ENCODE data around the gene GALNT2.

The GALNT2 gene

DNA sequence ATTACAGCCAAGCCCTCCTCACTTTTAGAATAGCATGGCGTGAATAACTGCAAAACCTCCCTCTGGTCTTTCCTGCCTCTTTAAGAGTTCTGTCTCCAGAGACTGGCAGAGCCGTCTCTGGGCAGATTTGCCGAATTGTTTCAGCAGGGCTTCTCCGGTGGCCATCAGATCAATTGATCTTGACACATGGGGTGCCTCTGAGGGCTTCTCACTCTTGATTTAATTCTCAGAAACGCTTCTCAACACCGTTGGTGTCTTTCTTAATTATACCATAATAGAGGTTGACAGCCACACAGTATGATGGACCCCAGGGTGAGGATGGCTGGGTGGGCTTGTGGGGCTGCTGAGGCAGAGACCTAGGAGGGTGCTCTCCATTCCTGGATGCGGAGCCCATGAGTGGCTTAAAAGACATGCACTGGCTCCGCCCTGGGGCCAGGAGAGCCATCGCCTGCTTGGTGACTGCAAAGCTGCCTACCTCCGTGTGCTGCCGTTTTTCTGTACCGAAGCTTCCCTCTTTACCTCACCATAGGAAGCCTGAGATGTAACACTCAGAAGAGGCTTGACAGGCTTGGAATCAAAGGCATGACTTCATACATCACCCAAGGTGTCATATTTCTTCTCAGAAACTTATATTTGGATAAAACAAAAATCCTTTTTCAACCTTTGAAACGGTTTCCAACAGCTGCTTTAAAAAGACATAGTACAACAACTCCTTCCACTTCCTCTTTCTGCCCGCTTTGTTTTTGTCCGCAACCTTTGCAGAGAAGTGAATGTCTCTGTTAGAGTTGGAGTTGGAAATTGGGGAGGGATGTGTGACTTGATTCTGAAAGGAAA, 82.9 kb downstream of the GALNT2 start:
- DNase-seq: no peak

GRCh38 chr1:230150615-230151014, 83.6 kb downstream of the GALNT2 start:
- DNase-seq: no peak

DNA sequence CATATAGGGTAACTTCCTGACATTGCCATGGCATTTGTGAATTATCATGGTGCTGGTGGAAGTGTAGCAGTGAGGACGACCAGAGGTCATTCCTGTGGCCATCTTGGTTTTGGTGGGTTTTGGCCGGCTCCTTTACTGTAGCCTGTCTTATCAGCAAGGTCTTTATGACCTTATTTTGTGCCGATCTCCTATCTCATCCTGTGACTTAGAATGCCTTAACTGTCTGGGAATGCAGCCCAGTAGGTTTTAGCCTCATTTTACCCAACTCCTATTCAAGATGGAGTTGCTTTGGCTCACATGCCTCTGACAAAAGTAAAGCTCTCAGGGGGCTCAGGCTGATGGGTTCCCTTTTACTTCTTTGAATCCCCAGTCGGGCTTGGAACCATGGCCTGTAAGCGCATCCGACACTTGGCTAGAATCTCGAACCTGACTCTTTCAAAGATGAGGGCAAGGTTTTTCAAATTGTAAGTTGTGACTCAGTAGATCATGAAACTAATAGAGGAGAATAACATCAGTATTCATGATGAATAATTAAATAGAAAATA, 85.0 kb downstream of the GALNT2 start:
- no peak for DNase-seq

DNA sequence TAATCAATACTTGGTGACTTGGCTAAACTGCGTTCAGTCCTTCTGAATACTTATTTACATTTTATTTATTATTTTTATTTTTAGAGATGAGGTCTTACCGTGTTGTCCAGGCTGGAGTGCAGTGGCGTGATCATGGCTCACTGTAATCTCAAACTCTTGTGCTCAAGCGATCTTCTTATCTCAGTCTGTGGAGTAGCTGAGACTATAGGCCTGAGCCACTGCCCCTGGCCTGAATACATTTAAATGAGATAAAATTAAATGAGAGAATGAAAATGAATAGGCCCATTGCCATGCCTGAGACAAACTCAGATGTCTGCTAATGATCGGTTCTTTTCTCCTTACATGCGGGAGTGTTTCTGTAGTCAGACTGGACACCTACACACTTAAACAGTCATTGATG, 86.0 kb downstream of the GALNT2 start:
- no peak for DNase-seq

DNA sequence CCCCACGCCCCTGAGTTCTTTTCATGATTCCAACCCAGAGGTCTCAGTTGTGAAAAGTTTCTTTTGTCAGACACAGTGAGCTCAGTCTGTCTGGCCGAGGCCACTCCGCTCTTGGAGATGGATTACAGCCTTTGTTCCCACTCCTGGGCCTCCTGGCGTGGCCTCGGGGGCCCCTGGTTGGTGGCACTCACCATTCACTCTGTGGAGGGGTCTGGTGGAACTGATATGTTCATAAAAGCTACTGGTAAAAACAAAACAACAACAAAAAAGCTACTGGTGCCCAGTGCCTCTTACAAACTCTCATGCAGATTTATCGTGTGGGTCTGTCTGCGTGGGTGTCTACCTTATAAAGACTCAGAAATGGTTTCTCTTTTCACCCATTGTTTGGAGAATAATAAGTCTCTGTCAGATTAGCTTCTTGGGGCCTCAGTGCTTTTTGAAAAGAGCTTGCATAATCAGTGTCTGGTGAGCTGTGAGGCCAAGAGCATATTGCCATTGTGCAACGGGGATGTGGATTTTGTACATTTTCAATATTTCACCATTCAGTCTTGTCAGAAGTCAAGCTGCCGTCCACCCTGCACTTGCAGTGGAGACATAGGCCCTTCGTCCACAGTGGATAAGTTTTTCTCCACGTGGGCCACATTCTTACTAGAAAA, 86.7 kb downstream of the GALNT2 start:
- no peak for DNase-seq

DNA sequence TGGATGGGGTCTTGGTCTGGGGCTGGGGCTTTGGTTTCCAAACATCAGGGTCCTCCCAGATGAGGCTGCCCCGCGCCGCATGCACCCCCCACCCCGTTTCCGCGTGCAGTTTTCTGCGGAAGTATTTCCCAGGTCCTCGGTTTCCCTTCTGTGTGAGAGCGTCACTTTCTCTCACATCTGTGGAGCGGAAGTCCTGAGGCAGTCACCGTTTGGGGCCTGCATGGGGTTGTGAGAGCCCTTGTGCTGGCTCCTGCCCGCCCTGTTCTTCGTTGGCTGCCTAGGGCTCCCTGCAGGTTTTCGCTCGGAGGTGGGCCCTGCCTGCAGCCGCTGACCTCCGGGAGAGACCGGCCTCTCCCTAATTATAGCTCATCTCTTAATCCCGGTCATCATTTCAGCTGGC, 88.0 kb downstream of the GALNT2 start:
- no peak for DNase-seq

DNA sequence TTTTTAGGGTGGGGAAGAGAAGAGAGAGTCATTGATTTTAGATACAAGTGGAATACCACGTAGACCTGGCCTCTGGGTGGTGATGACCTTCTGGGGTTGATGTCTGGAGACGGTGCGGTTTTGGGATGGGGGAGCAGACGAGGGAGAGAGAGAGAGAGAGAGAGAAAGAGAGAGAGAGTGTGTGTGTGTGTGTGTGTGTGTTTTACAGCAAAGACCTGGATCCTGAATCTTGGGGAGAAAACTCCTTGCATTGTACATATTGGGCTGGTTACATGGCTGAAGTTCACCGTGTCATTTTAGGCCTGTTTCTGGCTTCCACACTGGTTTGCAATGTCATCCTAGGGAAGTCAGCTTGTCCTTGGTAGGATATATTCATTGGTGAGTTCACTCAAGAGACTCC, 89.0 kb downstream of the GALNT2 start:
- no peak for DNase-seq

- no peak for DNase-seq
Measured at GRCh38 chr1:230156536-230156935, 89.5 kb downstream of the GALNT2 start.

DNA sequence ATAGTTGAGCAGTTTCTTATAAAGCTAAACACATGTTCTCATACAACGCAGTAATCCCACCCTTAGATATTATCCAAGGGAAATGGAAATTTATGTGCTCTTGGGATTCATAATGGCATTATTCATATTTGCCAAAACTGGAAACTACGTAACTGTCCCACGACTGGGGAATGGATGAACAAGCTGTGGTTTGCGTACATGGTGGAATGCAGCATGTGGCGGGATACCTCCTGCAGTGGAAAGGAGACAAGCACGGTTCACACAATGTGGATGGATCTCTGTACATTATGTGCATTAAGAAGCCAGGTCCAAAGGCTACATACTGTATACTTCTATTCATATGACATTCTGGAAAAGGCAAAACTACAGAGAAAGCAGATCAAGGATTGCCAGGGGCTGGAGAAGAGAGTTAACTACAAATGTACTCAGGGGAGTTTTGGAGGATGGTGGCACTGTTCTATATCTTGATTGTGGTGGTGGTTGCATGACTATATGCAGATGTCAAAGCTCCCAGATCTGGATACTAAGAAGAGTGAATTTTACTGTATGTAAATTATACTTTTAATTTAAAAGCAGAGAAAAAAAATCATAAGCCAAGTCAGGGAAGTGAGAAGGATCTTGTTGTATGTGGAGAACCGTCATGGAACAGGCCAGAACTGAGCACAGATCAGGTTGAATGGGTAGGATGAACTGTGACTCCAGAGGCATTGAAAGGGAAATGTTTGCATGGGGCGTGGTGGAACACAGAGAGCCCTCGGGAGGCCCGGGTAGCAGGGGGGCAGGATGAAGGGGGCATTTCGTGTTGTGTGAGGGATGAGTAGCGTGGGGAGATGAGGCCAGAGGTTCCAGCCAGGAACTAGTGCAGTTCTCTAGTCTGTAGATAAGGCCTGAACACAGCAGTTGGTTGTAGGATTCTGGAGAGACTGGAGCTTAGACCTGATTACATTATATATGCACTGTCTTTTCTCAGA, 90.7 kb downstream of the GALNT2 start:
- no peak for DNase-seq

DNA sequence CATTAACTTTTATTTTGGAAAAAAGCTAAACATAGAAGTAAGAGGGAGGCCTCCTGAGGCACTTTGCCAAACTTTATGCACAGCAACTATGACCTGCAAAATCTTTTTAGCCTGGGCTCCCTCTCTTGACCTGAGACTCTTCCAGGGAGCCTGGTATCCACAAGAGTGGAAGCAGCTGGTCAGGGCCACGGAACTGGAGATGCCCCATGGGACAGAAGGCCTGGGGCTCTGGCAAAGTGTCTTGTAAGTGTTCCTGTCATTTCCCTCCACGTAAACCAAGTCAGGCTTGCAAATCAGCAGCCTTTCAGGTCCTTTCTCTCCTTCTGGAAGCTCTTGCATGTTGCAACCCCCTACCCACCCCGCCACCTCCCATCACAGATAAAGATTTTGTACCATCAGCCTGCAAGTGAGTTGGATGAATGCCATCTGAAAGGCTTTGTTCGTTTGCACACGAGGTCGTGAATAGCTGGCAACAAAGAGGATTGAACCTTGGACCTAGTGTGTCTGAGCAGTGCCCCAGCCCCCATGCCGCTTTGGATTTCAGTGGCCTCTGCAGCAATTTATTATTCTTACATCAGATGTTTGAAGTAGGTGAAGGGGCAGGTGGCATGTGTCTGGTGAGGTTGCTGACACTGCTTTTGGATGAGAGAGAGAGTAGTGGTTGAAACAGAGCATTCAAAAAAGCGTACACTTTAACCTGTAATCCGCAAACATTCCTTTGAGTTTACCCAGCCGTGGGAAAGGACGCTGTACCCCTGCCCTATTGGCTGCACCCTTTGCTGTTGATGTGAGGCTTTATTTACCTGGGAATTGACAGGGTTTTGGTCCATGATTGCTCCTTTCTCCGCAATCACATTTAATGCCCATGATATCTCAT, 91.6 kb downstream of the GALNT2 start:
- DNase-seq: no peak

- DNase-seq: no peak
Measured at GRCh38 chr1:230159580-230159979, 92.5 kb downstream of the GALNT2 start.

DNA sequence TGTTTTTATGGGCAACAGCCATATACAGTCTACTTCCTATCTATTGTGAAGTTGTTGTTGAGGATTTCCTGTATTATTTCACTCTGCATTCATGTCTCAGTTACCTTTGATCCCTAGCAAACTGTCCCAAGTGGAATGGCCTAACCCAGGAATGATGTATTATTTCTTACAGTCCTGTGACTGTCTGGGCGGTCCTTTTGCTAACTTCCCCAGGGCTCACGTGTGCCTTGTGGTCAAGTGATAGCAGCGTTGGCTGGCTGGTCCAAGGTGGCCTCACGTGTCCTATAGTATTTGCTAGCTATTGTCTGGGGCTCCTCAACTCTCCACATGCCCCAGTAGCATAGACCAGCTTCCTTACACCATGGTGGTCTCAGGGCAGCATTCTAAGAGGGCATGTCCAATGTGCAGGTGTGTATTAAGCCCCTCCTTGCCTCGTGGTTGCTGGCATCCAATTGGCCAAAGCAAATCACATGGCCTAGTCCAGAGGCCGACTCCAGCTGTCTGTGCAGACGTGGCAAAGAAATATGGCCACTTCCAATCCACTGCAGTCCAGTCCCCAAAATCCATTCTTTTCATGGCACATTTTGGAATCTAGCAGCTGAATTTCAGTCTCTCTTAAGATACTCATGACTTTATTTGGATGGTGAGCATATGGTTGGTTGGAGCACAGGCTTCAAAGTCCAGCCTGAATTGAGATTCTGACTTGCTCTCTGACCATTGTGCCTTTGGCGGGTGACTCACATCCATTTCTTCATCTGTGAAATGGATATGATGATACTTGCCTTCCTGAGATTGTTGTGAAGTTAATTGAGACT, 94.1 kb downstream of the GALNT2 start:
- no peak for DNase-seq

- DNase-seq: no peak
Measured at GRCh38 chr1:230163205-230163604, 96.2 kb downstream of the GALNT2 start.

DNA sequence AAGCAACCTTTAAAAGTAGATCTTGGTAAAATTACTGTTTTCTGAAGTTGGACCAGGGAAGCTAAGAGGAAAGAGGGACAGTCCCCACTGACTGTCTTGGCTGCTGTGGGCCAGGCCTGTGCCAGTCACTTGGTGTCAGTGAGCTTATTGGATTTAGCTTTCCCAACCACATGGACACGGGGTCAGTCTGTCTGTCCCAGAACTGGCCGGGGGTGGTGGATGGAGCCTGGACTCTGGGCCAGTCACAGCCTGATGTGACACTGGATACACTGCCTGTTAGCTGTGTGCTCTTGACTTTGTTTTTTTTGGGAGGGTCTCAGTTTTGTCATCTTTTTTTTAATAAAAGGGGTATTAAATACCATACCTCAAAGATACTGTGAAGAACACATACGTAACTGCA, 96.7 kb downstream of the GALNT2 start:
- DNase-seq: no peak

- DNase-seq: no peak
Measured at GRCh38 chr1:230165536-230165935, 98.5 kb downstream of the GALNT2 start.

DNA sequence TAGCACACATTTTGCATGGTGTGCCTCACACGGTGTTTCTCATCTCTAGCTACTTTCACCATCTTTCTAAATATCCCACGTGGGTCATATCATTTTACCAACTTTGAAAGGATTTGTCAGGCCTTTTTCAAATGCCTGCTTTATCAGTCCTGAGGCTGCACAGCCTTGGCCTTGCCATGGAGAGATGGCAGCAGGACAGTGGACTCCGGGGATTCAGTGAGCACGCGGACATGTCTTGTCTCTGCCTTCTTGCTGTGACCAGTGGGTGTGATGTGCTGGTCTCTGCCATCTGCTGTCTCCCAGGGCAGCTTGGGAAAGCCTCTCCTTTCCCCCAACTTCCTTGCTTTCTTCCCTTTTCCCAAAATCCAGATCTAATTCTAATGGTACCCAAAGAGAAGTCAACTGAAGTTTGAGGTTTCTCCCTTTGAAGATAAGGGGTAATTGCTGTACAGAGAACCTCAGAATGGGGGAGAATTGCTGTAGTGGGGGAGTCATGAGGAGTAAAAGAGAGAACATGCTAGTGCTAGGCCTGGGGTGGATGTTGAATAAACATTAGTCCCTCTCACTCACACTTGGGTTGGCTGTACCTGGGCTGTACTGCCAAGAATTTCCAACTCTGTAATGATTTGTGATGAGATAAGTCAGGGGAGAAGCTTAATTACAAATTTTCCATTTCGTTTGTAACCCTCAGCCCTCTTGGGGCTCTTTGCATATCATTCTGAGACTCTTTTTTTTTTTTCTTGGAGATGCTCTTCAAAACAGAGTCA, 99.5 kb downstream of the GALNT2 start:
- DNase-seq: no peak

DNA sequence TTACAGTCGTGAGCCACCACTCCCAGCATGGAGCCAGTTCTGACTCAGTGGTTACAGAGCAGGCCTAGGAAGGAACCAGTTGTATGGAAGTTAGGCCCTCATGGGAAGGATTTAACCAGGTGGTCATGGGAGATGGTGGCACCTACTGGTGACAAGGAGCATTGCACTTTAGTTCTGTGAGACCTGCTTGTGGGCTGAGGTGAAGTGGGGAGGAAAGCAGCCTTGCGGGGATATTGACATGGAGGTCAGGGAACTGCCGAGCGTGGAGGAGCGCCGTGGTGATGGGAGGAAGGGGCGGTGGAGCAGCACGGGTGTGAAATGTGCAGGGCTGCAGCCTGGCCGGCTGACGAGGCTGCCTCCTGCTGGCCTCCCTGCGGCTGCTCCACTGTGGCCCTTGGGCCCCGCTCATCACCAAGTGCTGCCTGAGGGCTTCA, 100.4 kb downstream of the GALNT2 start:
- no peak for DNase-seq

DNA sequence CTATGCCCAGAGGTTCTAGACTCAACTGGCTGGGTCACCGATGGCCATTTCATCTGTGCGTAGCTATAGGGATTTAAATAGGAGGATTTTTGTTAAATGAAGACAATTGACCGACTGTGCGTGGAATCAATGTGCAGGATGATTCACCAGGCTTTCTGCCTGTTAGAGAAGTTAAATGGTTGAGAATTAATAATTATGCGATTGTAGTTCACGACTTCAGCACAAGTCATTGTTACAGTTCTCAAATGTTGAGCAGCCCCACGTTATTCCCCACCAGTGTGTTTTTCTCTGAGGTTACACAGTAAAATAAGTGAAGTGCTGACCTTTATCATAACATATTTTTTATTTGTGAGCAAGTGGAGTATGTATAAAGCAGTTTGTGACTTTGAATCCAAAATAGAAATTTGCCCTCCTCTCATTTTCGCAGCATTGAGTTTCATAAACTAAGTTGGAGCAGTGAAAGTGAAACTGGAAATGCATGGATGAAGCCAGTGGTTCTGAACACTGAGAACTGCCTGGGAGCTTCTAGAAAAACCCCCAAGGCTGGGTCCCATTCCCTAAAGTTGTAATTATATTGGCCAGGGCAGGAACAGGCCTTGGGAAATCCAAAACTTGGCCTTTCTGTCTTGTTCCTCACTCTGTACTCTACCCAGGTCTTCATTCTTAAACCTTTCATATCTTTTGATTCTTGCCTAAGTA, 102.6 kb downstream of the GALNT2 start:
- DNase-seq: no peak

DNA sequence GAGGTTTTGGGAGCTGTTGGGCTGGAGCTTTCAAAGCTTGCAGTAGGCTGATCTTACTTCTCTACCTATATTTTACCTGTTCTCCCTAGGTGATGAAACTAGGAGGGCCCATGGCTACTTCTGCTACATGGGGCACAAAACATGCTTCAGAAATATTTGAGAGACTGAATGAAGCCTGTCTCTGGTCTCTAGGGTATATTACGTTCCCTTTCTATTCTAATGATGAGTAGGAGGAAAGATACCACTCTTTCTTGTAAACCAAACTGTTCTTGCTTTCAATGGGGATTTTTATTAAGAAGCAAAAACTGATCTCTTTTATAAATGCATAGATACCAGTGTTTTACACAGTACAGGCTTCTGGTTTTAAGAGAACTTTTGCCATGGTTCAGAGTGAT, 103.1 kb downstream of the GALNT2 start:
- no peak for DNase-seq

- no peak for DNase-seq
Measured at GRCh38 chr1:230170622-230171021, 103.6 kb downstream of the GALNT2 start.

All from right forelimb (tissue), 1 donor.